HUES48 (cell line): Measurements from ENCODE around the gene EPHB2.

ENCODE experiments used
- H3K27ac ChIP-seq: one replicate; pipeline ENCODE4 v1.7.0; 2013; ENCODE audit warnings: low read depth, low read length, inconsistent platforms
- H3K27me3 ChIP-seq: 2 replicates; pipeline ENCODE4 v1.6.1; 2013; ENCODE audit warnings: mild to moderate bottlenecking, low read length; ENCODE audit not compliant: control insufficient read depth, insufficient read depth
- H3K36me3 ChIP-seq: 2 replicates; pipeline ENCODE4 v1.6.1; 2013; ENCODE audit warnings: low read length; ENCODE audit not compliant: control insufficient read depth, insufficient read depth
- H3K4me1 ChIP-seq: 2 replicates; pipeline ENCODE4 v1.6.1; 2013; ENCODE audit warnings: mild to moderate bottlenecking, low read length; ENCODE audit not compliant: control insufficient read depth, insufficient read depth
- H3K4me3 ChIP-seq: 2 replicates; pipeline ENCODE4 v1.5.1; 2013; ENCODE audit warnings: mild to moderate bottlenecking, low read depth, low read length
- H3K9ac ChIP-seq: 2 replicates; pipeline ENCODE4 v1.6.1; 2013; ENCODE audit warnings: mild to moderate bottlenecking, low read depth, low read length, moderate library complexity
- H3K9me3 ChIP-seq: 2 replicates; pipeline ENCODE4 v1.6.1; 2013; ENCODE audit warnings: low read length; ENCODE audit not compliant: control insufficient read depth, insufficient read depth

Gene EPHB2

GRCh38 chr1:22739648-22740385 lies 29.2 kb downstream of the EPHB2 start:
- no peaks in the 10 kb centered on the region for H3K36me3 ChIP-seq

GRCh38 chr1:22741118-22741517 lies 30.5 kb downstream of the EPHB2 start:
- Histone ChIP-seq H3K4me3 (no peak overlapping the region), H3K9ac (no peak overlapping the region), H3K36me3 (no peaks in the 10 kb centered on the region), H3K27me3 (no peaks in the 10 kb centered on the region), H3K27ac (no peak overlapping the region), H3K4me1 (no peaks in the 10 kb centered on the region), H3K9me3 (no peaks in the 10 kb centered on the region)

More at GRCh38 chr1:22739648-22740385, 29.2 kb downstream of the EPHB2 start:
- Histone ChIP-seq H3K4me1 (no peaks in the 10 kb centered on the region), H3K27ac (no peak overlapping the region), H3K9me3 (no peaks in the 10 kb centered on the region), H3K9ac (no peak overlapping the region), H3K27me3 (no peaks in the 10 kb centered on the region), H3K4me3 (no peak overlapping the region)

GRCh38 chr1:22745669-22746585 lies 35.3 kb downstream of the EPHB2 start:
- H3K36me3 ChIP-seq: no peaks in the 10 kb centered on the region
- no peak overlapping the region for H3K9ac ChIP-seq
- no peaks in the 10 kb centered on the region for H3K27me3 ChIP-seq
- no peaks in the 10 kb centered on the region for H3K9me3 ChIP-seq
- H3K27ac ChIP-seq: no peak overlapping the region
- no peaks in the 10 kb centered on the region for H3K4me1 ChIP-seq
- H3K4me3 ChIP-seq: no peak overlapping the region

DNA sequence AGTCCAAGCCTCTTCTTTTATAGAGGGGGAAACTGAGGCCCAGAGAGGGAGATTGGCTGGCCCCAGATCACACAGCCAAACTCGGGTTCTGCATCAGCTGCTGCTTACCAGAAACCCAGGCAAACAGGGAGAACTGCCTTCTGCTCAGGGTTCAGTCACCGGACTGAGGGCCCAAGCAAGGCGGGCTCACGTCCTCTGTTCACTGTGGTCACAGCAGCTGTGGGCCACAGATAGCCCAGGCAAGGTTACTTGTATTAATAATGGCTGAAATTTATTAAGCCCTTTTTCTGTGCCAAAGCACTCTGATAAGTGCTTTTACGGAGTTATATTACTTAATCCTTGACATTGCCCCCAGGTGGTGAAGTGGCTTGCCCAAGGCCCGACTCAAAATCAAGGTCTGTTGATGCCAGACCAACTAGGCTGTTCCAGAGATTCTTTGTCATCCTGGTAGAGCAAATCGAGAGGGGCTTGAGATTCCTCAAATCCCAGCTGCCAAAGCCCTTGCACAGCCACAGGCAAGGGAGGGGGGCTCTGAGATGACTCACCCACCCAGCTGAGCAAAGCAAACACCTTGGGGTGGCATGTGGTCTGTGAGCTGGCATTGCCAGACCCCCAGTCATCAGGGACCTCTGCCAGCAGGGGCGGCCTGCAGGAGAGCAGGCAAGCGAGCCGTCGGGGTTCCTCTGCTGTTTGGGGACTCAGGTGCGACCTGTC lies 36.5 kb downstream of the EPHB2 start:
- Histone ChIP-seq H3K4me1 (no peaks in the 10 kb centered on the region), H3K27ac (no peak overlapping the region)

DNA sequence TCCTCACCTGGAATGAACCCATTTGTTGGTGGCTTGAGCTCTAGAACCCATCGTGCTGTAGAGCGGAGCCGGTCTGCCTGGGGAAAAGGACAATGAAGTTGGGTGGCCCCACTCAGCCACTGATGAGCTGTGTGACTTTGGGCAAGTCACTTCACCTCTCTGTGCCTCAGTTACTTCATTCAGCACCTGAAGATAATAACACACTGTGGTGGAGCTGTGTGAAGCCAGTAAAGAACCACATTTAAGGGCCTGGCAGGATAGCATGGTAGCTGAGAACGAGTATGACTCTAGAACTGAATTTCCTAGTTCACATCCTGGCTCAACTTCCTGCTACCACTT lies 37.1 kb downstream of the EPHB2 start:
- Histone ChIP-seq H3K9ac (no peak overlapping the region), H3K4me1 (no peaks in the 10 kb centered on the region), H3K4me3 (no peak overlapping the region), H3K9me3 (no peaks in the 10 kb centered on the region), H3K36me3 (no peaks in the 10 kb centered on the region), H3K27me3 (no peaks in the 10 kb centered on the region), H3K27ac (no peak overlapping the region)

More for the DNA sequence above, 36.5 kb downstream of the EPHB2 start:
- Histone ChIP-seq H3K36me3 (no peaks in the 10 kb centered on the region), H3K9ac (no peak overlapping the region), H3K9me3 (no peaks in the 10 kb centered on the region), H3K27me3 (no peaks in the 10 kb centered on the region), H3K4me3 (no peak overlapping the region)

- Histone ChIP-seq H3K27ac (no peak overlapping the region), H3K4me1 (no peaks in the 10 kb centered on the region), H3K9me3 (no peaks in the 10 kb centered on the region), H3K9ac (no peak overlapping the region), H3K27me3 (no peaks in the 10 kb centered on the region), H3K4me3 (no peak overlapping the region), H3K36me3 (no peaks in the 10 kb centered on the region)
Observed at GRCh38 chr1:22749503-22749902, 38.9 kb downstream of the EPHB2 start.

GRCh38 chr1:22749919-22750684 lies 39.5 kb downstream of the EPHB2 start:
- Histone ChIP-seq H3K9ac (no peak overlapping the region), H3K27me3 (no peaks in the 10 kb centered on the region), H3K4me3 (no peak overlapping the region), H3K27ac (peak overlapping the region; percentile 73), H3K9me3 (no peaks in the 10 kb centered on the region), H3K36me3 (no peaks in the 10 kb centered on the region), H3K4me1 (no peaks in the 10 kb centered on the region)

DNA sequence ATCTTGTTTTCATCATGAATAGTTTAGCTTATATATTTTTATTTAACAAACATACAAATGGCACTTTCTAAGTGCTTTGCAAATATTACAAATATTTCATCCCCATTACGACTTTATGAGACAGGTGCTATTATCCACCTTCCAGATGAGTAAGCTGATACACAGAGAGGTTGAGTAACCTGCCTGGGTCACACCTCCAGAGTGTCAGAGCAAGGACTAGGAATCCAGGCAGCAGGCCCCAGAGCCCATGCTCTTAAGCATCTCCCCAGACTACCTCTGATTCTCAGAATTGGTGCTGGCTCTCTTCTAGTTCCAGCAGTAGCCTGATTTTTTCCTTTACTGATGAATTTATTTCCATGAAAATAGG lies 40.0 kb downstream of the EPHB2 start:
- no peaks in the 10 kb centered on the region for H3K4me1 ChIP-seq
- H3K36me3 ChIP-seq: no peaks in the 10 kb centered on the region
- H3K9me3 ChIP-seq: no peaks in the 10 kb centered on the region
- no peak overlapping the region for H3K9ac ChIP-seq
- no peaks in the 10 kb centered on the region for H3K27me3 ChIP-seq
- no peak overlapping the region for H3K4me3 ChIP-seq
- H3K27ac ChIP-seq: peak overlapping the region; percentile 73

- Histone ChIP-seq H3K9ac (no peak overlapping the region), H3K27ac (no peak overlapping the region), H3K27me3 (no peaks in the 10 kb centered on the region), H3K4me1 (no peaks in the 10 kb centered on the region), H3K36me3 (no peaks in the 10 kb centered on the region), H3K4me3 (no peak overlapping the region), H3K9me3 (no peaks in the 10 kb centered on the region)
Observed at GRCh38 chr1:22751124-22751531, 40.5 kb downstream of the EPHB2 start.

GRCh38 chr1:22752339-22752738 lies 41.7 kb downstream of the EPHB2 start:
- no peak overlapping the region for H3K27ac ChIP-seq
- no peaks in the 10 kb centered on the region for H3K27me3 ChIP-seq
- H3K4me1 ChIP-seq: no peaks in the 10 kb centered on the region
- no peaks in the 10 kb centered on the region for H3K36me3 ChIP-seq
- no peaks in the 10 kb centered on the region for H3K9me3 ChIP-seq
- H3K9ac ChIP-seq: no peak overlapping the region
- no peak overlapping the region for H3K4me3 ChIP-seq
